ENCODE results near the gene CYTH3. TPM values are rescaled to one million over a fixed set of nuclear protein-coding genes. Genes with fewer than 3 reads are reported as not detected.
A peak's percentile ranks its signal among the peaks of the same experiment; 100 is the strongest.

Gene CYTH3
- total and polyA plus RNA-seq, 2 of the 8 experiments (the other 6 are each of a cell fraction or from before 2014, with no cell fraction given), result 10.3 to 11.9 TPM

- H3K4me3 ChIP-seq (ENCODE audit: extremely low read depth in 1 of 4, insufficient read depth in 2 of 4, low read depth in 3 of 4, low read length in 4 of 4), result no peak overlapping the region
- H4K20me1 ChIP-seq (replicated peaks in 1 of 2; ENCODE audit: control insufficient read depth in 1 of 2, insufficient read depth in 2 of 2, low read length in 2 of 2), result no peaks in the 10 kb centered on the region
- H3K18ac ChIP-seq (ENCODE audit: extremely low read depth, low read length), result no peak overlapping the region
- no peak overlapping the region for H3K4ac ChIP-seq (replicated peaks; ENCODE audit: insufficient read length, low read depth, low read length)
- no peak overlapping the region for H2BK20ac ChIP-seq (ENCODE audit: low read length)
- H4K5ac ChIP-seq (ENCODE audit: insufficient read length, low read depth, low read length), result no peak overlapping the region
- H3K23ac ChIP-seq (ENCODE audit: insufficient read length), result no peak overlapping the region
- no peak overlapping the region for H3K56ac ChIP-seq (replicated peaks; ENCODE audit: insufficient read length, low read depth, low read length)
- H3K79me1 ChIP-seq (ENCODE audit: low read depth, low read length), result no peaks in the 10 kb centered on the region
- H2BK5ac ChIP-seq (ENCODE audit: low read depth, low read length), result no peak overlapping the region
- no peaks in the 10 kb centered on the region for H3K9me3 ChIP-seq (ENCODE audit: insufficient read depth in 2 of 2, low read depth in 1 of 2, low read length in 1 of 2)
- no peak overlapping the region for H3K14ac ChIP-seq (ENCODE audit: insufficient read length)
- H3K36me3 ChIP-seq (ENCODE audit: control insufficient read depth in 2 of 4, insufficient read depth in 4 of 4, low read length in 3 of 4), result no peaks in the 10 kb centered on the region
- H3K79me2 ChIP-seq (ENCODE audit: control insufficient read depth in 1 of 2, insufficient read depth in 2 of 2, low read length in 2 of 2), result no peaks in the 10 kb centered on the region; a peak in 1 of 4 replicates
- ChIA-PET POLR2A (ENCODE audit: partially characterized antibody) (no interaction called here), CTCF (ENCODE audit: partially characterized antibody) (no interaction called here)
- H3K4me1 ChIP-seq (replicated peaks in 1 of 4; ENCODE audit: control insufficient read depth in 3 of 4, insufficient read depth in 4 of 4, low read length in 3 of 4), result no peaks in the 10 kb centered on the region; a peak in 2 of 7 replicates
- no peak overlapping the region; the same call in 1 of the 2 replicates for H4K8ac ChIP-seq (ENCODE audit: extremely low read depth, insufficient read depth, low read length)
- H2AFZ ChIP-seq (ENCODE audit: low read length), result no peak overlapping the region
- H3K9ac ChIP-seq (replicated peaks in 1 of 4; ENCODE audit: extremely low read depth in 1 of 4, low read depth in 3 of 4, low read length in 3 of 4), result no peak overlapping the region
- DNase-seq (ENCODE audit: low read depth in 1 of 2, low spot score in 2 of 2) (no peak), FAIRE-seq (no peak)
- no peak overlapping the region for H4K91ac ChIP-seq (replicated peaks; ENCODE audit: insufficient read length, low read length)
- no peaks in the 10 kb centered on the region for H3K27me3 ChIP-seq (replicated peaks in 1 of 4; ENCODE audit: control insufficient read depth in 3 of 4, extremely low read depth in 1 of 4, insufficient read depth in 3 of 4, low read length in 3 of 4)
- no peak overlapping the region for H2BK12ac ChIP-seq (ENCODE audit: low read depth, low read length)
- TF ChIP-seq MAFK (IDR thresholded peaks at IDR 0.05; ENCODE audit: low read depth, low read length) (no peak), MAX (IDR thresholded peaks at IDR 0.05) (no peak), CHD2 (IDR thresholded peaks at IDR 0.05; ENCODE audit: low read length) (no peak), CEBPB (IDR thresholded peaks at IDR 0.05; ENCODE audit: low read depth, low read length) (peak; percentile 85), CBX5 (IDR thresholded peaks at IDR 0.05; ENCODE audit: low read depth, low read length) (no peak)
- 93% methylated on average over 3 of the region's 3 CpGs; no CpG with 5 or more reads in 1 of the 2 experiments for WGBS, 2 experiments (ENCODE audit: extremely low coverage in 1 of 2, insufficient coverage in 1 of 2, insufficient read length in 1 of 2, insufficient replicate concordance in 2 of 2, low coverage in 1 of 2, low lambda C conversion rate in 2 of 2, missing lambda C conversion rate in 1 of 2)
- H3K4me2 ChIP-seq (ENCODE audit: insufficient read depth in 1 of 2, low read depth in 2 of 2, low read length in 2 of 2), result no peak overlapping the region
- no peak overlapping the region for H2BK15ac ChIP-seq (ENCODE audit: low read length)
- H2AK5ac ChIP-seq (ENCODE audit: low read depth, low read length), result no peak overlapping the region
- H3K27ac ChIP-seq (ENCODE audit: low read depth, low read length), result no peak overlapping the region
- H2BK120ac ChIP-seq (replicated peaks; ENCODE audit: low read depth, low read length), result no peak overlapping the region
- H3K23me2 ChIP-seq (ENCODE audit: low read depth, low read length), result no peaks in the 10 kb centered on the region
Measured at GRCh38 chr7:6237730-6238129, 34.7 kb downstream of the CYTH3 start.

Measured in H1 (cell line).